Osteocyte (in vitro differentiated cells): ENCODE results near the gene OR52A1. TPM values are rescaled to one million over a fixed set of nuclear protein-coding genes. Genes with fewer than 3 reads are reported as not detected.
A peak's percentile ranks its signal among the peaks of the same experiment; 100 is the strongest.

ENCODE experiments used
- DNase-seq: peaks from one replicate; pipeline ENCODE4 v3.0.0; 2021; ENCODE audit warnings: mixed read lengths; ENCODE audit not compliant: unreplicated experiment; ENCODE audit errors: extremely low spot score
- H3K27ac Mint-ChIP-seq: one replicate; pipeline ENCODE4 v1.8.0; 2021; ENCODE audit warnings: mild to moderate bottlenecking, mixed read lengths; ENCODE audit not compliant: unreplicated experiment
- H3K27me3 Mint-ChIP-seq: one replicate; pipeline ENCODE4 v1.8.0; 2021; ENCODE audit warnings: mixed read lengths; ENCODE audit not compliant: unreplicated experiment
- H3K36me3 Mint-ChIP-seq: one replicate; pipeline ENCODE4 v1.8.0; 2021; ENCODE audit warnings: mixed read lengths; ENCODE audit not compliant: unreplicated experiment
- H3K4me1 Mint-ChIP-seq: one replicate; pipeline ENCODE4 v1.8.0; 2021; ENCODE audit warnings: mixed read lengths; ENCODE audit not compliant: unreplicated experiment
- H3K4me3 Mint-ChIP-seq: one replicate; pipeline ENCODE4 v1.8.0; 2021; ENCODE audit warnings: mild to moderate bottlenecking, moderate library complexity, mixed read lengths; ENCODE audit not compliant: unreplicated experiment
- H3K9me3 Mint-ChIP-seq: one replicate; pipeline ENCODE4 v1.8.0; 2021; ENCODE audit warnings: mixed read lengths; ENCODE audit not compliant: unreplicated experiment
- CTCF ChIP-seq: fragments of 200-600 bp; sonication (generic); IDR thresholded peaks from 2 replicates; pipeline ENCODE4 v1.5.0; 2021; ENCODE audit warnings: antibody characterized with exemption, mild to moderate bottlenecking, moderate library complexity
- total RNA-seq: library from RNA; stranded (reverse); gene quantifications from 2 replicates; pipeline ENCODE4 v1.2.1, GENCODE V29; 2021

The OR52A1 gene
- total RNA-seq, 1 donor from 2014 or later, result not detected

GRCh38 chr11:5136261-5136660 lies 18.3 kb downstream of the OR52A1 start:
- Mint-ChIP-seq H3K4me1 (no peaks in the 10 kb centered on the region), H3K27ac (no peak overlapping the region), H3K36me3 (no peaks in the 10 kb centered on the region), H3K4me3 (no peak overlapping the region), H3K9me3 (no peaks in the 10 kb centered on the region), H3K27me3 (peaks cover 2% of the 10 kb centered on the region)
- TF ChIP-seq CTCF, result no peak
- DNase-seq, result no peak

DNA sequence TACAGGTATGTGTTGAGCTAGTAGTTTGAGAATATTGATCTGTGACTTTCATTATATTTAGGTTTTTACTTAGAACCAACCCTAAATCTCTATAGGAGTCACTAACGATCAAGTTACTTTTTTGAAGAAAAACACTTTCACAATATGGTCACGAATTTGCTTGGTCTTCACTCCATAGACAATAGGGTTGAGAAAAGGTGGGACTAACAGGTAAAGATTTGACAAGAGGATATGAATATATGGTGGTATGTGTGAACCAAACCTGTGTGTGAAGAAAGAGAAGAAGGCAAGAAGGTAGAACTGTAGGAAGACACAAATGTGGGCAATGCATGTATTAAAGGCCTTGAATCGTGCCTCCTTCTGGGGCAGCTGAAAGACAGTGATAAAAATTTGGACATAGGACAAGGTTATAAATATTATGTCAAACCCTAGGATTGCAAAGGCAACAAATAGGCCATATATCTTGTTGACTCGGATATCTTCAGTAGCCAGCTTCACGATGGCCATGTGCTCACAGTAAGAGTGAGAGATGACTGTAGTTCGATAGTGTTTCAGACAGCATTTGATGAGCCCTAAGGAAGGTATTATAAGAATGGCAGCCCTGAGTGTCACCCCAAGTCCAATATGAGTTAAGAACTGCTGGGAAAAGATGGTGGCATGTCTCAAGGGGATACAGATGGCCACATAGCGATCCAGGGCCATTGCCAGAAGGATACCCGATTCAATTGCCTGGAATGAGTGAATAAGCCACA lies 22.8 kb downstream of the OR52A1 start:
- Mint-ChIP-seq H3K27ac (no peak overlapping the region), H3K4me1 (no peaks in the 10 kb centered on the region), H3K9me3 (no peaks in the 10 kb centered on the region), H3K36me3 (no peaks in the 10 kb centered on the region), H3K27me3 (peaks cover 11% of the 10 kb centered on the region), H3K4me3 (no peak overlapping the region)
- DNase-seq, result no peak
- TF ChIP-seq CTCF, result no peak

DNA sequence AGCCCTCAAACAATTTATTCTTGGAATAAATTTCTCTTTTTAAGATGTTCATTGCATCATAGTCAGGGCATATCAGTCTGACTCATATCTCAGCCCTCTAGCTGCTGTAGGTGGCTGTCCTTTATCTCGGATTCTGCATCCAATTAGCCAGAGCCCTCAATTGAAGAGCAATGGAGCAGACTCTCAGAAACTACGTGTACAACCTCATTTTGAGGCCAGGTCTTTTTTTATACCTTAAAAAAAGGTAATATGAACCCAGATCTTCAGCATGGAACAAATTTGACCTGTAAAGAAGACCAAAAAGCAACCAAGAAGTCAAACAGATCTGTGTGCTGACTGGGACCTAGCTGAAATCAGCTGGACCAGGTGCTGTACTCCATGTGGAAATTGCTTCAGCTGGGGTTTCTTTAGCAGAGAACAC lies 25.1 kb downstream of the OR52A1 start:
- Mint-ChIP-seq H3K27ac (no peak overlapping the region), H3K27me3 (peaks cover 22% of the 10 kb centered on the region), H3K9me3 (no peaks in the 10 kb centered on the region), H3K36me3 (no peaks in the 10 kb centered on the region), H3K4me1 (no peaks in the 10 kb centered on the region), H3K4me3 (no peak overlapping the region)
- no peak for TF ChIP-seq CTCF
- DNase-seq, result no peak

- no peaks in the 10 kb centered on the region for H3K4me1 Mint-ChIP-seq
- TF ChIP-seq CTCF, result no peak
- no peak for DNase-seq
- H3K36me3 Mint-ChIP-seq, result no peaks in the 10 kb centered on the region
- H3K9me3 Mint-ChIP-seq, result no peaks in the 10 kb centered on the region
- H3K27me3 Mint-ChIP-seq, result peaks cover 35% of the 10 kb centered on the region
- no peak overlapping the region for H3K4me3 Mint-ChIP-seq
- no peak overlapping the region for H3K27ac Mint-ChIP-seq
These were observed 29.5 kb downstream of the OR52A1 start for GRCh38 chr11:5124891-5125620.

- Mint-ChIP-seq H3K4me1 (no peaks in the 10 kb centered on the region), H3K4me3 (no peak overlapping the region), H3K36me3 (no peaks in the 10 kb centered on the region), H3K27ac (no peak overlapping the region), H3K27me3 (peaks cover 31% of the 10 kb centered on the region), H3K9me3 (no peaks in the 10 kb centered on the region)
- peak; percentile 84 for TF ChIP-seq CTCF
- DNase-seq, result peak; percentile 85
These were observed 30.6 kb downstream of the OR52A1 start for GRCh38 chr11:5123802-5124521.
